GM18508 (cell line): ENCODE results near the gene CFAP298.
"Not testable (repeated sequence)": the region's sequence is repeated elsewhere in the genome, so short reads cannot be mapped to it uniquely, and the experiment has no call there.

Experiments
- ATAC-seq: cut with Tn5 transposase; IDR thresholded peaks from one replicate; pipeline ENCODE4 v1.9.1; 2021; ENCODE audit warnings: moderate number of reproducible peaks; ENCODE audit not compliant: insufficient read depth, unreplicated experiment

CFAP298 gene, protein sequence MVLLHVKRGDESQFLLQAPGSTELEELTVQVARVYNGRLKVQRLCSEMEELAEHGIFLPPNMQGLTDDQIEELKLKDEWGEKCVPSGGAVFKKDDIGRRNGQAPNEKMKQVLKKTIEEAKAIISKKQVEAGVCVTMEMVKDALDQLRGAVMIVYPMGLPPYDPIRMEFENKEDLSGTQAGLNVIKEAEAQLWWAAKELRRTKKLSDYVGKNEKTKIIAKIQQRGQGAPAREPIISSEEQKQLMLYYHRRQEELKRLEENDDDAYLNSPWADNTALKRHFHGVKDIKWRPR

DNA sequence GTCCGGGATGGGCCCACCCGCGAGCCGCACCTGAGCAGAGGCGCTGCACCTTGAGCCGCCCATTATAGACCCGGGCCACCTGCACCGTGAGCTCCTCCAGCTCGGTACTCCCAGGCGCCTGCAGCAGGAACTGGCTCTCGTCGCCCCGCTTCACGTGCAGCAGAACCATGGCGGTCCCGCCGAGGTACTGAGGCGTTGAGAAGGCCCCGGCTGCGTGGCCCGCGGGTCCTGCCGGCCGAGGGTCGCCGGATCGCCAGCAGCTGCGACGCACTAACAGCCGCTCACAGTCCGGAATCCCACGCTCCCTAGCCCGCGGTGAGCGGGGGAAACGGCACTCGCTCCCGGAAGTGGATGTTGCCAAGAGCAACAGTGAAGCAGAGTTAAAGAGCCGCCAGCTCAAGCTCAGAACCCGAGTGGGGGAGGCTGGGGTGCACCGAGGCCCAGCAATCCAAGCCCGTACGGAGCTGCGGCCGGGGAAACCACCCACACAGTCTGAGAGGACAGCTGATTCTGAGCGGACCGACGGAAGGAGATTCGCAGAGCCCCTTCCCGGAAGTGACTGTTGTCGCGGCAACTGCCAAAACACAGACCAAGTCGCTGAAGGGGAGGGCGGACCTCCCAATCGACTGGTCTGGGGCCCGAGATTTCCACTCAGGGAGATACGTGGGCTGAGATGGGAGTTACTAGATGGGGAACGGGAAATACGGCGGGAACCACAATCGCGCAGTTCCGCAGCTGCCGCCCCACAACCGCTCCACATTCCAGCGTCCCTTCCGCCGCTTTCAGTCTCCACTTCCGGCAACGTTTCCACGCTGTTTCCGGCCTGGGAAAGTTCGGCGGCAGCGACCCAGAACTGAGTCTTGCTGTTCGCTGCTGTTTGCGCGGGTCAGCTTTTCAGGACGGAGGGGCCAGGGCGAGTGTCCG is at the start of gene CFAP298:
Gene CFAP298, minus strand, starts transcription at position 303 of the 924 bp plus-strand sequence. Its CDS starts 134 bp downstream, at position 169.
- ATAC-seq: peak; percentile 86

DNA sequence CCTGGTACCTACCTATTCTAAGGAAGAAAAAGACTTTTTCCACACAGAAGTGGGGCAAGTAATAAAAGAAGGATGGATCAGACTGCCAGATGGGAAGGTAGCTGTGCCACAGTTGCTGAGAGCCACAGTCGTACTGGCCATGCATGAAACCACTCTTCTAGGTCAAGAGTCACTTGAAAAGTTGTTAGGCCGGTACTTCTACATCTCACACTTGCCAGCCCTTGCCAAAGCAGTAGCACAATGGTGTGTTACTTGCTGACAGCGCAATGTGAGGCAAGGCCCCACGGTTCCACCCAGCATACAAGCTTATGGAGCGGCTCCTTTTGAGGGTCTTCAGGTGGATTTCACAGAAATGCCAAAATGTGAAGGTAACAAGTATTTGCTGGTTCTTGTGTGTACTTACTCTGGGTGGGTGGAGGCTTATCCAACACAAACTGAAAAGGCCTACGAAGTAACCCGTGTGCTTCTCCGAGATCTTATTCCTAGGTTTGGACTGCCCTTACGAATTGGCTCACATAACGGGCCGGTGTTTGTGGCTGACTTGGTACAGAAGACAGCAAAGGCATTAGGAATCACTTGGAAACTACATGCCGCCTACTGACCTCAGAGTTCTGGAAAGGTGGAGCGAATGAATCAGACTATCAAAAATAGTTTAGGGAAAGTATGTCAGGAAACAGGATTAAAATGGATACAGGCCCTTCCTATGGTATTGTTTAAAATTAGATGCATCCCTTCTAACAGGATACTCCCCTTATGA is 49.0 kb upstream of the CFAP298 start:
- not testable (repeated sequence) for ATAC-seq

DNA sequence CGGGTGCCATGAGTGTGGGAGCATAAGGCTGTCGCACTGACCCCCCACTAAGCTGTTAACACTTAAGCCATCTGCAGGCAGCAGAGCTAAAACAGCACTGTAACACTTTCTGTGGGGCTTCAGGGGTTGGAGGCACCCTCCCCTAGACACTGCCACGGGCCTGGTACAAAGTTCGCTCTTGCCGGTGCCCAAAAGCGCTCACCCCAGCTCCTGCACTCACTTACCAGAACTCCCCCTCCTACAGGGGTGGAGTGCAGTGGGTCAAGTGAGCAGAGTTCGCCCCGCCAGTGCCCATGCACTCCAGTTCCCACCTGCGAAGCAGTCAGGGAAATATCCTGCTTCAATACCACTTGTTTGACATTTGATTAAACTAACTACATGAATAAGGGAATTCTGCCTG is 46.3 kb upstream of the CFAP298 start:
- ATAC-seq: no peak

DNA sequence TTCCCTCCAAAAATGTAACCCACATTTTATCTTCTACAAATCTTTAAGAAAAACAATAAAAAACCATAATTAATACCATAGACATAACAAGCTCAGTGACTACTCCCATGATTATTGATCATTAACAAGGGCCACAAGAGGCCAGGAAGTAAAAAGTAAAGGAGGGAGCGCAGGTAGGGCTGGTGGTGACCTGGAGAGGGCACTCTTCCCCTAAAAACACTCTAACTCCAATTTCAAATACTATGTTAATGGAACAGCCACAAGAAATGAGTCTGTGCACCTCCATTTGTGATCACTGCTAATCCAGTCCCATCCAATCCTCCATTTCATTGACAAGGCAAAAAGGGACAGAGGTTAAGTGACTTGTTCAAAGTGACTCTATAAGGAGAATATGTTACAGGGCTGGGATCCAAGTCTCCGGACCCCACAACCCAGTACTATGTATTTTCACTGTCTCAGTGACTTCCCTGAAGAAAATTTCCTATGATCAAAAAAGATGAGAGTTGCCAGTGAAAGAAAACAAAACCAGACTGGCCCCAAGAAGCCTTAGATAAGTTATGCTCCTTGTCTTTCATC is 41.2 kb upstream of the CFAP298 start:
- no peak for ATAC-seq

DNA sequence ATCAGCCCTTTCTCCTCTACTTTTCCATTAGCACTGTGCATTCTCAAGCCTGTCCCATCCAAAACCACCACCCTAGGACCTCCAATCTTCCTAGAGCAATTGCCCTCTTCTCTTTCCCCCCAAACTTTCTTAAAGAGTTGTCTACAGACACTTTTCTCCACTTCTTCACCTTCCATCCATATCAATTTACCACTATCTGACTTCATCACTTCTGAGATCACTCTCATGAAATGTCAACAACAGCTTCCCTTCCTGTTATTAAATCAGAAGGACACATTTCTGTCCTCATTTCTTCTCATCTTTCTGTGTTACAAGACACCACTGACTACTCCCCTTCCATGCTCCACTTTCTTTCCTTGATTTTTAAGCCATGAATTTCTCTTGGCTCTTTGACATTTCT is 36.0 kb upstream of the CFAP298 start:
- ATAC-seq: no peak

DNA sequence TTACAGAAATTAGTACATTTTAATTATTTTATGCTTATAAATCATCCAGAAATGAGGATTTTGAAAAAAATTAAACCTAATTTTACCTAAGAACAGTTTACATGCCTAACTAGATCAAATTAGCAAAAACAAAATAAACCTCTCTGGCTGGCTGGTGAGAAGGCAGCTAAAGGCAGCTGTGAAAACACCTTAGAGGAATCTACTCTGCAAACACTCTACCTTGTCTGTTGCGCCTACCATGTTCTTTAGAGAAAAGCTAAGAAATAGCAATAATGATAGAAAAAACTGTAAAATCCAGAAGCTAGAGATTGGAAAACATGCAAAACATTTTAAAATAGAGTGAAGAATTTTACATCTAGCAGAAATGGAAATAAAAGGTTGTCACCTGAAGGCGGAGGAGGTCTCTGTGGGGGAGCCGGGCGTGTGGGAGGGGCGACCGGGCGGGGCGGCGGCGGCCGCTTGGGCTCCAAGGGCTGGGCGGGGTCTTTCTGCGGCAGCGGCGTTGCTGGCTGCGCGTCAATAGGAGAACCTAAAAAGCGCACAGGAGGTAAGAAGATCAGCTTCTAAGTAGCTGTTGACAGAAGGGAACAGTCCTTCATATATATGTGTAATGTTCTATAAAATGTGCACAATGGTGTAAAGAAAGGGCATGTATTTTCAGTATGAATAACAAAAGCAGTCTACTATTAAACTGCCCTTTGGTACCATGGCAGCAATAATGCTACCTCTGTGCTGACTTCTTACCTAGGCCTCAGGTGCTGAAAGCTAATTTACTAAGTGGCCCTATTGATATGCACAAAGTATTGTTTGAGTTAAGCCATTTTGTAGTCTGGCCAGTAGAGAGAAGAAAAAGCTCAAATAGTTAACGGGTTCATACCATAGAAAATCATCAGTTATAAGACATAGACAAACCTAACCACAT is 33.3 kb upstream of the CFAP298 start:
- no peak for ATAC-seq

DNA sequence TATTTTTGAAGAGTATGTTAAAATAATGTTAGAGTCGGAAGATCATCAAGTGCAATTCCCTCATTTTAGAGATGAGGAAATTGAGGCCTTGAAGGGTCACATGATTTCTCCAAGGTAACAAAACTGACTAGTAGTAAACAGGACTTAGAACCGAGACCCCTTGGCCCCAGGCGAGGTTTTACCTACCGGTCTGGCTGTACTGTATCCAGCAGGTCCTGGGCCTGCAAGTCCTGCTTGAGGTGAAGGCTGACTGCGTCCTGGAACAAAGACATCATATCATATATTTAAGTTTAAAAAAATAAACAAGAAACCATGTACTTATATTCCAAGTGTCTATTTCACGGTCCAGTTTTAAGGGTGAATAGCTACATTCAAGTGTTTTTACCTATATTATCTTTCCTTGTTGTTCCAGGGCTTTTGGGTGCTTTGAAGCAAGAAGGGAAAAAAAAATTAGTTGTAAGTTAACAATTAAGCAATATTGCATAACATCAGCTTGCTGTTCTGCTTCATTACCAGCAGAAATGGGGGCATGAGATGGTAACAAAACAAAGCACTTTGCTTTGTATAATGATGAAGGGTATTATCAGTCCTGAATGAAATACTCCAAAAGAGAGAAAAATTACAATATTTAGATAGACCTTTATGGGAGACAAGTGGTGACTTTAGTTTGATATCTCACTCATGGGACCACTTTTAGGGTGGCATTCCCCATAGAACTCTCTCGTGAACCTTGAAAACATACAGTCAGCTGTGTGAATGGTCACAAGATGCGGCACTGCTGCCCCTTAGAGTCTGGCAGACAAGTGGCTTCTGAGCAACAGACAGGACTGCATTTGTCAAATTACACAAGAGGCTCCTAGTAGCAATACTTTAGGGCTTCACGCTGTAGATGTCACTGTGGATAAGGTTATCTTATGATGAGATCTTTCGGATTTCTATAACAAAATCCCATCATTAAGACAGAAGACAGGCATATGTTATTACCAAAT is 29.8 kb upstream of the CFAP298 start:
- ATAC-seq: no peak

DNA sequence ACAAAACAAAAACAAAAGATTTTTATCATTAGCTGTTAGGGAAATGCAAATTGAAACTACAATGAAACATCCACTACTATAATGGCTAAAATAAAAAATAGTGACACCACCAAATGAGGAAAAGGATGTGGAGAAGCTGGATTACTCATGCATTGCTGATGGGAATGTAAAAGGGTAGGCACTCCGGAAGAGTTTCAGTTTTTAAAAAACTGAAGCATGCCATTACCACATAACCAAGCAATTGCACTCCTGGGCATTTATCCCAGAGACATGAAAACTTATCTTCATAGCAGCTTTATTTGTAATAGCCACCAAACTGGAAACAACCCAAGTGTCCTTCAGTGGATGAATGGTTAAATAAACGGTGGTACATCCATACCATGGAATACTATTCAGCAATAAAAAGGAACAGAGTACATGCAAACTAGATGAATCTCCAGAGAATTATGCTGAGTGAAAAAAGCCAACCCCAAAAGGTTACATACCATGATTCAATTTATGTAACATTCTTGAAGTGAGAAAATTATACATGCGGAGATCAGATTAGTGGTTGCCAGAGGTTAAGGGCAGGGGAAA is 14.5 kb upstream of the CFAP298 start:
- no peak for ATAC-seq

DNA sequence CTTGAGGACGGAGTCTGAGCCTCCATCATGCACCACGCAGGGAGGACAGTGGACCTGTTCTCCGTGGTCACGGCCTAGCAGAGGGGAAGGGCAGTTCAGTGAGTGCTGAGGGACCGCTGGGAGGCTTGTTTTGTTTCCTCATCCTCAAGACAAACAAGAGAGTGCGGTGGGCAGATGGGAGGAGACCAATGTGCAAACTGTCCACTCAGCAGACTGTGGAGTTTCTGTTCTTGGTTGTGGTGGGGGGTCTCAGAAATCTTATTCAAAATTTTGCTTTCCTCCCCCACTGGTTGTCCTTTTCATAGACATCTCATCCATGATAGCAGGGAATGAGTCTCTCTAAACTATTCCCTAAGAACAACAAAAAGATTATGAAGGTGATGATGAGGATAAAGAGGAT is 6.0 kb upstream of the CFAP298 start:
- not testable (repeated sequence) for ATAC-seq

DNA sequence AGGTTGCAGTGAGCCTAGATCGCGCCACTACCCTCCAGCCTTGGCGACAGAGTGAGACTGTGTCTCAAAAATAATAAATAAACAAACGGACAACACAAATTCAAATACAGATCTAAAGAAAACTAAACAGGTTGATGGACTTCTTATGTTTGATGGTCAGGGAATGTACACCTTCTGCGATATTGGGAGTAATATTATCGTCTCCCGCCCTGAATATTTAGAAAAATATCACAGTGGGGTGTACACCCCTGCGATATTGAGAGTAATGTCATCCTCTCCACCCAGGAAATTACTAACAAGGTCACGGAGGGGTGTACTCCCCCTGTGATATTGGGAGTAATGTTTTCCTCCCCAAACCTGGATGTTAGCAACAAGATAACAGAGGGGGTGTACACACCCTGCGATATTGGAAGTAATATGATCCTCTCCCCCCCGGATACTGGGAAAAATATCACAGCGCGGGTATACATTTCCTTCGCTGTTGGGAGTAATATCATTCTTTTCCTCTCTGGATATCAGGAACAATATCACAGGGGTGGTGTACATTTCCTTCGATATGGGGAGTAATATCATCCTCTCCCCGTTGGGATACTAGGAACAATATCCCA is 1.4 kb upstream of the CFAP298 start:
- ATAC-seq: no peak

DNA sequence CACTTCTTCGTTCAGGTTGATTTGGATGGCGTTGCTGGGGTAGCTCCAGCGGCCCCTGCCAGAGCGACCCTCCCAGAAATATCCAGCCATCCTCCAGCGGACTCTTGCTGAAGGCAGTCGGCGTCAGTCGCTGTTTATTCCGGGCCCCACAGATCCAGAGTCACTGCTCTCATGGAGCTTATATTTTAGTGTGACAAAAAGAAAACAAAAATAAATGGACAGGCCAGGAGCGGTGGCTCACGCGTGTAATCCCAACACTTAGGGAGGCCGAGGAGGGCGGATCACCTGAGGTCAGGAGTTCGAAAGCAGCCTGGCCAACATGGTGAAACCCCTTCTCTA is 791 bp upstream of the CFAP298 start:
- ATAC-seq: no peak

DNA sequence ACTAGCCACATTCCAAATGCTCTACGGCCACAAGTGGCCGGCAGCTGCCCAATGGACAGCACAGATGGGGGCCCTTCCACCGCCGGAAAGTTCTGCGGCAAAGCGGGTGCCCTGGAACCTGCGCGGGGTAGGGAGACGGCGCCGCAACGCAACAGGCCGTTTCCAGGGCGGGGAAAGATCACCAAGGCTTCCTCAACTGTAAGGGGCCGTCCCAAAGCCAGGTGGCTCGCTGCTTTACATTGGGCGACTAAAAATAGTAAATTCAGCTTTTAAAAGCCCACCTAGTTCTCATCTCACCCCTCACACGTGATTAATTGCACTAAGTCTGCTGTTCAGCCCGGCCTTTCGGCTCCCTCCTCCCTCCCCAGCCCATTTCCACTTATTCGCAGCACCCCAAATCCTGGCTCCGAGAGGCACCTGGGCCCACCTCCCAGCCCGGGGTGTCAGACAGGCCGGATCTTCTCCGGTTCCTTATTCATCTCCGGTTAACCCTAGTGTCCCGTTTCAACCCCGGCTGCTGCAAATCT is 643 bp downstream of the CFAP298 start:
- no peak for ATAC-seq

DNA sequence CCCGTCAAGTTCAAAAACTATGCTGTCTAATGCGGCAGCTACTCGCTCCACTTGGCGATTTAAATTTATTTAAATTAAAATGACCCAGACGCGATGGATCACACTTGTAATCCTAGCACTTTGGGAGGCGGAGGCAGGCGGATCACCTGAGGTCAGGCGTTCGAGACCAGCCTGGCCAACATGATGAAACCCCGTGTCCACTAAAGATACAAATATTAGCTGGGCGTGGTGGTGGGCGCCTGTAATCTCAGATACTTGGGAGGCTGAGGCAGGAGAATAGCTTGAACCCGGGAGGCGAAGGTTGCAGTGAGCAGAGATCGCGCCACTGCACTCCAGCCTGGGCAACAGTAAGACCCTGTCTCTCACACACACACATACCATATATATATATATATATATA is 1.2 kb downstream of the CFAP298 start:
- ATAC-seq: not testable (repeated sequence)

DNA sequence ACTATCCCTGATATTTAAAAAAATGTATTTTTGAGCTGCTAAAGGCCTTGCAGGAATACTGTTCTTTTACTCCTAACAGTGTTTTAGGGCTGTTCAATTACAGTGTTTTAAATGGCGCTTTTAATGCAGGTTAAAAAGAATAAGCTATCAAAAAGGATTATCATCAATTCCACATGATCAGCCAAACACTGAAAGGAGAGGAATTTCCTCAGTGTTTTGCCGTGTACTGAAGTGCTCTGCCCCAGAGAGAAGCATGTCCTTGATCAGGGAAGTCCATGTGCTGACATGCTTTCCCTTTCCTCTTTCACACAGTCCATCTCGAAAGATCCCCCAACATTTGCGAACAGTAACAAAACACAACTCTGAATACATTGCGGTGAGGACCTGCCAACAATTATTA is 3.3 kb downstream of the CFAP298 start:
- no peak for ATAC-seq

DNA sequence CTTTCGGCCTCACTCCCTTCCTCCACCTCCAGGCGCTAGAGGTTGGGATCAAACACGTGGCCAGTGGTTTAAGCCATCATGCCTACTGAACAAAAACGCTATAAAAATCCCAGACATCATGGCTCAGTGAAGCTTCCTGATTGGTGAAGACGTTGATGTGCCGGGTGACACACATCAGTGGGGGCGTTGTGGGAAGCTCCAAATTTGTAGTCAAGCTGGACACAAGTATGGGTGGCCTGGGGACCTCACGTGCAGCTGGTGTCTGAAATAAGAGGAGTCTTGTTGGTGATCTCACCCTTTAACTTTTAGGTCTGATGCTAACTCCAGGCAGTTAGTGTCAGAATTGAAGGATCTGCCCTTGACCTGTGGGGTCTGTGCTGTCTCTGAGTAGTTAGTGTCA is 6.7 kb downstream of the CFAP298 start:
- no peak for ATAC-seq

DNA sequence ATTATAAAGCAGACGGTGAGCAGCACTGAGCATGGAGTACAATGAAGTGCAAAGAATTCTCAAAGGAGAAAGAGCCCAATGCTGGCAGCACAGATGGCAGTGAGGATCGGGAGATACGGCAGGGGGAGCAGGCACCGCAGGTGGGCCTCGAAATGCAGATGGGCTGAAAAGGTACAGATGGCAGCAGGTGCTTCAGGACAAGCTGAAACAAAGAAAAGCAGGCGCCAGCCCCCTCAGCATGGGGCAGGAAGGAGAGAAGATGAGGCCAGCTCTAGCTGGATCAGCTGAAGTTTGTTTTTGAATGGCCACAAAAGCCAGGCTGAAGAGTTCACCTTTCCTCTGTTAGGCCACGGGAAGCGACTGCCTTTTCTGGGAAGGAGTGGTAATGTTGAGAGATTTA is 7.7 kb downstream of the CFAP298 start:
- ATAC-seq: no peak

DNA sequence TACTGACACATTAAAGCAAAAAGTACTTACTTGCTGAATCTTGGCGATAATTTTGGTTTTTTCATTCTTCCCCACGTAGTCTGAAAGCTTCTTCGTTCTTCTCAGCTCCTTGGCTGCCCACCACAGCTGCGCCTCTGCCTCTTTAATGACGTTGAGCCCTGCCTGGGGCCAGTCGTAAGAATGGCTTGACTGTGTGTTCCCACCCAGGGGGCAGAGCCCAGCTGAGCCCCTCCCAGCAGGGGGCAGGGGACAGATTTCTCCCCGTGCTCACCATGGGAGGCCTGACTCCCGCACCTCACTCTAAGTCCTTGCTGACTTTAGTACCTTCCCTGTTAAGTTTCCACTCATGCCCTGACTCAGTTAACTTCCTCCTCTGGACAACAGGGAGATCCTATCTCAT is 9.0 kb downstream of the CFAP298 start:
- no peak for ATAC-seq
